ENCODE data around the gene SWT1. TPM values are rescaled to one million over a fixed set of nuclear protein-coding genes. Genes with fewer than 3 reads are reported as not detected.

SWT1 gene, protein sequence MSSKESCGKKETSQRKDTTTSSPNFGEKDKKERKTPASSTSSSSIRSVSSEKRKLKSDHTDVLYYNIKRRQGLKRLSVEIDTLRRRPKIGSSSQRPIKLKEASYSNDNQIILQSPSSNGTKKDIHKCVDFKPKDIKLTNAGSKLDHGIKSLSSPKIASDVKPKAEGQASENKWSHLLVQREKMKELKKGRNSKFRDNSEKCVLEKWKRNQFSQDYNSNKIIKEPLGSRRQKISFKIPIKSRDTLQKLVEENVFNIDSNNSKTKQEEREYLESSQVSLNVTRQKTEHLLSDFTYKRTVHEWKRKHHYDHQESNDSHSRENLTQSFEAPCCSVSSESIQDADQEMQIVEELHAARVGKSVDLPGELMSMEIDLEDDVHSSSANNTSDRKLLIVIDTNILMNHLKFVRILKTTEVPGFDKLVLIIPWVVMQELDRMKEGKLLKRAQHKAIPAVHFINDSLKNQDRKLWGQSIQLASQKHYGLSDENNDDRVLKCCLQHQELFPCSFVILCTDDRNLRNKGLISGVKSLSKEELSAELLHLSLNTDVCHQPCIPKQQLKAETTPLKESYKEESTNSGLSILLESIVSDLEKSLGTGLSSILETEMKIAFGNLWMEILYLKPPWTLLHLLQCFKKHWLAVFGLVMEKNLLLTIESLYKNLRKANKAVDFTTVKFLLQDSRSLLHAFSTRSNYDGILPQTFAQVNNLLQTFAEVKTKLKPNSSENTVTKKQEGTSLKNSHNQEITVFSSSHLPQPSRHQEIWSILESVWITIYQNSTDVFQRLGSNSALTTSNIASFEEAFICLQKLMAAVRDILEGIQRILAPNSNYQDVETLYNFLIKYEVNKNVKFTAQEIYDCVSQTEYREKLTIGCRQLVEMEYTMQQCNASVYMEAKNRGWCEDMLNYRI
- total RNA-seq: 3.9 and 4.0 TPM in 2 replicates

DNA sequence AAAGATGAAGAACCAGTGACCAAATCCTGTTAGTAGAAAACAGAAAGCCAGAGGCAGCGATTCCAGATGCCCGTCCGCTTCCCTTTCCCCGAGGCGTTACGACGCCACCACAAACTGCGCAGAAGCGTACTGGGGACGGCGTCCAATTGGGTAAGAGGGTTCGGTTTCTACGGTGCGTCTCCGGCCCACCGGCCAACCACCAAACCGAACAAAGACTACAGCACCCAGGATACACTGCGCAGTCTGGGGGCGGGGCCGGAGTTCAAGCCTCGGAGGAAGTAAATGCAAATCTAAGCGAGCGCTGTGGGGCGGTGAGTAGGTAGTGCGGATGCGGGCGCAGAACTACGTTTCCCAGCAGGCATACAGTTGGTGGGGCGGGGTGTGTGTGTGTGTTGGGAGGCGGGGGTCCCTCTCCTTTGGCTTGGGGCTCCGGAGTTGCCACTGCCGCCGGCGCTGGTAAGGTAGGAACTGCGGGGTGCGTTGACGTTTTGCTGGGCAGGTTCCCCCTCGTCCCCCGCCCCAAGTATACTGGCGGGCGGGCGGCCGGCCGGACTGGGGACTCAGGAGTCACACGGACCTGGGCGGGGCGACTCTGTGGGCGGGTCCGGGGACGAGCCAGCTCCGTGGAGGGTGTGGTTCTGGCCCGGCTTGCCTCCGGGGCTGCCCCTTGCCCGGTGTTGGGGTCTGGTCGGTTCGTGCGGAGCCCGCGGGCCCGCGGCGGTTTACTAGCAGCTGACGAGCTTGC, at the start of gene SWT1, which contains the start of gene TRMT1L:
Gene SWT1 (plus strand): TSS at position 314 of the 745 bp plus-strand sequence. CDS start 3,675 bp downstream, outside the sequence.
Gene TRMT1L (minus strand): TSS at position 100 of the 745 bp plus-strand sequence. CDS start 241 bp downstream, outside the sequence.
- peak; percentile 88 for DNase-seq (ENCODE audit: extremely low read depth, low read depth, low spot score)

DNA sequence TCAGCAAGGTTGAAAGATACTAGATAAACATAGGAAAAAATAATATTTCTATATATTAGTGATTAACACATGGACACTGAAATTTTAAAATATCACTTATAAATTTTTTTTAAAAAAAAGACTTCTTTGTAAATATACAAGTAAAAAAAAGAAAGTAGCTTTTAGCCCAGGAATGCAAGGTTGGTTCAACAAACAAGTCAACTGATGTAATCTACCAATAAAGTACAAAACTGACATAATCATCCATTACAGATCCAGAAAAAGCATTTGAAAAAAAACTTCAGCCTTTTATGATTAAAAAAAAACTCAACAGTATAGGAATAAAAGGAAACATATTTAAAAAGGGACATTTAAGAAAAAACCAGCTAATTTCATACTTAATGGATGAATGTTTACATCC, 48.6 kb upstream of the SWT1 start:
- DNase-seq (ENCODE audit: extremely low read depth, low read depth, low spot score): no peak

DNA sequence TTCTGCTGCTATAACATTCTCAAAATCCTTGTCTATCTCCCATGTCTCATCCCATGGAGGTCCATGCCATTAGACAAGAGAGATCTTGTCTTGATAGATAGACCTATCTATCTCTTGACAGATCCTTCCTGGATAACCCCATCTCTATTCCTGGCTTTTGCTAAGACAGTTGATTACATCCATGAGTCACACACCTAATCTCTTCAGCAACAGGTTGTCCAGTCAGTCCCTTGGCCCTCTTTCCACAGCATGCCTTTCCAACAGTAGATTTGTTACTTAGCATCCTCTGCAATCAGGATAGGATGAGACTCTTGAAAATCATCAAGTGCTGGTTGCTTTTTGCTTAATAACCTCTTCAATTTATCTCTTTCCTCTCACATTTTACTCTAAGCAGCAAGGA, 46.8 kb upstream of the SWT1 start:
- no peak for DNase-seq (ENCODE audit: extremely low read depth, low read depth, low spot score)

DNA sequence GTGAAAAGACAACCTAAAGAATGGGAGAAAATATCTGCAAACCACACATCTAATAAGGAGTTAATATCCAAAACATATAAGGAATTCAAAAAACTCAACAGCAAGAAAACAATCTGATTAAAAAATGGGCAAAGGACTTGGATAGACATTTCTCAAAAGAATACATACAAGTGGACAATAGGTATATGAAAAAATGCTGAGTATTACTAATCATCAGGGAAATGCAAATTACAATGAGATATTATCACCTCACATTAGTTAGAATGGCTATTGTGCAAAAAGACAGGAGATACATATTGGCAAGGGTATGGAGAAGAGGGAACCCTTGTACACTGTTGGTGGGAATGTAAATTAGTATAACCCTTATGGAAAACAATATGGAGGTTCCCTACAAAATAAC, 45.1 kb upstream of the SWT1 start:
- no peak for DNase-seq (ENCODE audit: extremely low read depth, low read depth, low spot score)

DNA sequence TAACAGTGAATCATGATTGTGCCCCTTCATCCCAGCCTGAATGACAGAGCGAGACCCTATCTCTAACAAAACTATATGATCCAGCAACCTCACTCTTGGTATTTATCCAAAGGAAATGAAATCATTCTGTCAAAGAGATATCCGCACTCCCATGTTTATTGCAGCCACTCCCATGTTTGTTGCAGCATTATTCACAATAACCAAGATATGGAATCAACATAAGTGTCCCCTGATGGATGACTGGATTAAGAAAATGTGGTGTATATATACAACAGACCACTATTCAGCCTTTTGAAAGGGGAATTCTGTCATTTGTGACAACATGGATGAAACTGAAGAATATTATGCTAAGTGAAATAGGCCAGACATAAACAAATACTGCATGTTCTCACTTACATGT, 44.6 kb upstream of the SWT1 start:
- no peak for DNase-seq (ENCODE audit: extremely low read depth, low read depth, low spot score)

DNA sequence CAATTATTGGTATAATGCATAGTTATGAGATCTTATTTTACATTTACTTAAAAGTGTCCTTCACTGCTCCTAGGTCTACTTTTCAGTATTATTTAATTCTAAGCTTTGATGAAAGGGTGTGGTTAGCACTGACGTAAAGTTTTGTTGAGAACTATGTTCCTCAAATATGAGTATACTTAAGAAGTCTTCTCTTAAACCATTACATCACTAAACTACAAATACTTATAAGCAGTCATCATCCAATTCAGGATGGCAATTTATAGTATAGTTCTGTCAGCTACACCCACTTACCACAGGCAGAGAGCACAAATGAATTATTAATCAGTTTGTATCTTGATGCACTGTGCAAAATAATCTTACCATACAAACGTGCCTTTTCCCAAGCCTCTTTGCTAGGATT, 27.3 kb upstream of the SWT1 start:
- DNase-seq (ENCODE audit: extremely low read depth, low read depth, low spot score): no peak

DNA sequence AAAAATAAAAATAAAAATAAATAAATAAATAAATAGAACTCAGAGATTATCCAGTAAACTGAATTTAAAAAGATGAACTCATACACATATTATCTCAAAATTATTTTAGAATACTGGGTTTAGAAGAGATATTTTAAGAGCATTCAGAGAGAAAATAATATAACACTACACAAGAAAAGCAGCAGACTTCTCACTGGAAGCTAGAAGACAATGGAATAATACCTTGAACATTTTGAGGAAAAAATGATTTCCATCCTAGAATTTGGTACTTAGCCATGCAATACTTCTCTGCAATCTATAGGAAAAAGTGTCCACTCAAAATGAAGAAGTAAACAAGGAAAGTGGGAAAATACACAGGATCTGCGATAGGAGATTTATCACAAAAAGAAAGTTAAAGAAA, 24.4 kb upstream of the SWT1 start:
- DNase-seq (ENCODE audit: extremely low read depth, low read depth, low spot score): no peak

DNA sequence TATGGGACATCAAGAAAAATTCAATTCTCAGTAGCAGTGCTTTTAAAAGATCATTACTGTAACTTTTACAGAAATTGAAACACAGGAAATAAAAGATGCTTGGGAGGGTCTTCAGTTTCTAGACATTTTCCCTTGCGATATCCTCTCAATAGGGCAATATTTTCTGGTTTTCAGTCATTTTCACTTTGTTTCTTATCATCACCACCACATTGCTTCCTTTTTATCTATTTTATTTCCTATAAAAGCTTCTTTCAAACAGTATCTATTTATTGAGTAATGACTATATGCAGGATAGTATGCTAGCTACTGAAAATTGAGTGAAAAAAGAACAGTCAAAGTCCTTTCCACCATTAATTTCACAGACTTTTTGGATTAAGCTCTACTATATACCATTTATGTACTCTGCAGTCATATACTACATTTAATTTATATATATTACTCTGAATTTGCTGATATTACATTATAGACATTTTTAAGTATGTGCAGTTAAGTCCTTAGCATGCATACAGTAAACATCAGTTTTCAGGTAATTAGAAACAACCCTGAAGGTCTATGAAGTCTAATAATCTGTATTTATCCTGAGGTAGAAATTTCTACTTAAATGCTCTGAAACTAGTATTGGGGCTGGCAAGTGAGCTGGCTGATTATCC, 18.9 kb upstream of the SWT1 start:
- no peak for DNase-seq (ENCODE audit: extremely low read depth, low read depth, low spot score)

DNA sequence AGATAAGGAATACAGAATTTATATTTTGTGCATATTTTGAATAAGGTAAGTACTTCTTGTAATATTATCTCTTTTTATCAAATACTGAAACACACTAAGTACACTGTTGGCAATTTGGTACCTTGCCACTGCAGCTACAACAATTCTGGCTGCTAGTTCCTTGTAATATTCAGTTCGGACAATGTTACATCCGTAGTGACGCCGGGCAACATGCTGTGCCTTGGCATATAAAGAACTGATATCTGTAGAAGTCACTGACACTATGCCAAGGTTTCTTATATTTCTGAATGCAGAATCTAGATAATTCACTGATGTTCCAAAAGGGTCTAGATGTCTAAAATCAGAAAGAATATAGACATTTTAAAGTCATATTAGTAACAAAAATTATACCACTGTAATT, 17.7 kb upstream of the SWT1 start:
- no peak for DNase-seq (ENCODE audit: extremely low read depth, low read depth, low spot score)

DNA sequence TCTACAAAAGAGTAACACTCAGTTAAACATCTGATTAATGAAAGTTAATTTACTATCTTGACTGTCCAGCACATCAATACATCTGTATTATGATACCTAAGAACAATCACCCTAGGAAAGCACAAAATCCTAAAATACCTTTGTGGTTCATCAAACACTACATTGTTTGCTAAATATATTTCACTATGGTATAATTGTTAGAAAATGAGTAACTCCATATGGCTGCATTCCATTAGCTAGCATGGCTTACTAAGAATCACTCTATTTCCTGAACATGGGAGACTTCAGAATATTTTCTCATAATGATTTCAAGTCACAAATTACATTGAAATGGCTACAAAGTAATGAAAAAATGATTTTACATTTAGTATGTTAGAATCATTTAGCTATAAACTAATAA, 12.7 kb upstream of the SWT1 start:
- DNase-seq (ENCODE audit: extremely low read depth, low read depth, low spot score): no peak

DNA sequence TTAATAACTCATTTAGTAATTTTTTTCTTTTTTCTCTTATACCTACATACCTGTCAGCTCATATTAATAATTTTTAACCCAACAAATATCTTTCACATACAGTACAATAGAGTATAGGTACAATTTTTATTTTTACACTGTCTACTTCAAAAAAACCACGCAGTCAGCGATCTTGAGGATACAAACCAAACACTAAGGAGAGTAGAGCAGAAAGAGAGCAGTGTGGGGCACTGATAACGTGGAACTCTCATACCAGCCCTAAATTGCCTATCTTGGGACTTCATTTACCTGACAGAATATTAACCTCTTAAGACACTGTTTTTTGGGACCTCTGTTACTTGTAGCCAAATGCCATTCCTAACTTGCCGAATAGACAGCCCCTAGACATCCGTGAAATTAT, 5.8 kb upstream of the SWT1 start:
- no peak for DNase-seq (ENCODE audit: extremely low read depth, low read depth, low spot score)

DNA sequence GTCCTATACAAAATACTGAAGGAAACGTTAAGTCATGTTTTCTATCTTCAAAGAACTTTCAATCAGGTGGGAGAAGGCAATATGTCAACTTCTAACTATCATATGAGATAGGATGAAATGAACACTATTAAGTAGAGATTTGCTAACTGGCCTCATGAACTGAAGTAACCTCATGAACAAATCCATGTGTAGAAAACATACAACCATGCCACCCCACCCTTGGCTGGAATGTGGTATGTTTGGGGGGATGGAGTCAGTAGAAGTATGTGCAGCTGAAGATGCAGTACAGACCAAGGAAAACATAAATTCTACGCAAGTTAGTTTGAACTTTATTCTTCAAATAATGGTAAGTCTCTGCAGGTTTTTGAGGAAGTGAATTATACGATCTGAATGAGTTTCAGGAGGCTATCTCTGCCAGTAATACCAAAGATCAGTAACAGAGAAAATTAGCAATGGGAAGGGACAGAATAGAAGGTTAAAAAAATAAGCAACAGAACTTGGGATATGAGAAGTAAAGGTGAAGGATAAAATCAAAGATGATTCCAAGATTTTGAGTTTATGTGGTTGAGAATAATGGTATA, 4.7 kb upstream of the SWT1 start:
- no peak for DNase-seq (ENCODE audit: extremely low read depth, low read depth, low spot score)

DNA sequence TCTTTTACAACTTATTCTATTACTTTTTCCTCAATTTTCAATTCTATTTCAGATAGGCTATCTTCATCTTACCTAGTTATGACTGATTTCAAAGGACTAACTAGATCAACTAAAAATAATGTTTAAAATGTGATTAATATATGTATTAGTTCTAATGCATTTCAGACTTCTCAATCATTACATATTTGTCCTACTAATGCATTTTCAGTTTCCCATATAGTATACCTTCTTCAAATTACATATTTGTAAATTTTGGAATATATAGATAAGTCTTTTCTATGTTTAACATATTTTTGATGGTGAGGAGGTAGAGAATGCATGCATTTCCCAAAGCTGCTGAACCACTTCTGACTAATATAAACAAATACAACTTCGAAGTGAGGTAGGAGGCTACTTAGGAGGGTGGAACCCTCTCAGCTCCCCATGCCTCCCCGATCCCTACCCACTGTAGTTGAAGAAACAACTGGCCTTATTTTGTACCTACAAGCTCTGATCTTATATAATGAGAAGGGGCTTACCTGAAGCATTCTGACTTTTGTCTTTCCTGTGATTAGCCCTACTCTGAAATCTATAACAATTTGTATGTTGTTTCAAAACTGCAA, 2.0 kb upstream of the SWT1 start:
- DNase-seq (ENCODE audit: extremely low read depth, low read depth, low spot score): no peak

DNA sequence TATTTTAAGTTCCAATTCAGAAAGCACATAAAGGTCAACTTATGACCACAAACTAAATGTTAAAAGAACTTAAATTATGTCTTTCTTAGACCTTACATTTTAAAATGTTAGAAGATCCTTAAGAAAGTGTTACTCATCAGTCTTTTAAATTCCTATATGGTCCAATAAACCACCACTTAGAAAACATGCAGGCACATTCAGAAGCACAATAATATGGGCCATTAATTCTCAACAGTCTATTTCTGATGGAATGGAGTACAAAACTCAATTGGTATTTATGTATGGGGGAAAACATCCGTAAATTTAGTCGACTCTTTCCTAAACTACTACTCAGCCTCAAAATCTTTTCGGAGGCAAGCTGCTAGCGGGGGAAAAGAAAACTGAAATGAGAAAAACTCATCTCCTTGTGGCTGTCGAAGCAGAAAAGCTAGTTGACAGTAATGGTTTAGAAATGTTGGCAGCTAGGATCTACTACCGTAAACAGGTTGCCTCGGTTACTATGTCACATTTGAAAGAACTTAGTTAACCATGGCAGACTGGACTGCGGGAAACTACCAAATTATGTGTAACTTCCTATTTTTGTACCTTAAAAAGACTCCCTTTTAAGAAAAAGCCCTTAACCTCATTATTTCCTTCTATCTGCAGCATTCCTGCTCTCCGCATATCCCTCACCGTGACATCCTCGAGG, 1.2 kb upstream of the SWT1 start:
- DNase-seq (ENCODE audit: extremely low read depth, low read depth, low spot score): no peak

DNA sequence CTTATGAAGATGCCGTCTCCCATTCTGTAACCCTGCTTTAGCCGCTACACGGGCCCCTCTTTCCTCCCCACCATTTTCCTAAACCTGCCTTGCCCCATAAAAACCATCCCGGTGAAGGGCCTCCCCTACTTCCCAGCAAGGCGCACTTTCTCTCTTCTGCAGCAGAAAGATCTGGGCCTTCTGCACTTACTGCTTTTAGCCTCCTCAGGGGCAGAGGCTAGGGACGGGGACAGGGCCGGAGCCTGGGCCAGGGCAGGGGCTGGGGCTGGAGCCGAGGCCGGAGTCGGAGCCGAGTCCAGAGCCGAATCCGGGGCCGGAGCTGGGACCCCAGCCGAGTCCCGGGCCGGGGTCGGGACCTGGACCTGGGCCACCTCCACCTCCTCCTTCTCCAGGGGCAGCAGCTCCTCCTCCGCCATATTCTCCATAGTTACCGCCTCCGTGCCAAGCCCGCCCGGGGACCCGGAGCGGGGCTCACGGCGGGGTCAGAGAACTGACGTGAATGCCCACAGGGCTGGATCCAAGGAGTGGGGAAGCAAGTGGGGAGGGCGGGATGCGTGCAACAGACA, 596 bp upstream of the SWT1 start:
- DNase-seq (ENCODE audit: extremely low read depth, low read depth, low spot score): no peak

DNA sequence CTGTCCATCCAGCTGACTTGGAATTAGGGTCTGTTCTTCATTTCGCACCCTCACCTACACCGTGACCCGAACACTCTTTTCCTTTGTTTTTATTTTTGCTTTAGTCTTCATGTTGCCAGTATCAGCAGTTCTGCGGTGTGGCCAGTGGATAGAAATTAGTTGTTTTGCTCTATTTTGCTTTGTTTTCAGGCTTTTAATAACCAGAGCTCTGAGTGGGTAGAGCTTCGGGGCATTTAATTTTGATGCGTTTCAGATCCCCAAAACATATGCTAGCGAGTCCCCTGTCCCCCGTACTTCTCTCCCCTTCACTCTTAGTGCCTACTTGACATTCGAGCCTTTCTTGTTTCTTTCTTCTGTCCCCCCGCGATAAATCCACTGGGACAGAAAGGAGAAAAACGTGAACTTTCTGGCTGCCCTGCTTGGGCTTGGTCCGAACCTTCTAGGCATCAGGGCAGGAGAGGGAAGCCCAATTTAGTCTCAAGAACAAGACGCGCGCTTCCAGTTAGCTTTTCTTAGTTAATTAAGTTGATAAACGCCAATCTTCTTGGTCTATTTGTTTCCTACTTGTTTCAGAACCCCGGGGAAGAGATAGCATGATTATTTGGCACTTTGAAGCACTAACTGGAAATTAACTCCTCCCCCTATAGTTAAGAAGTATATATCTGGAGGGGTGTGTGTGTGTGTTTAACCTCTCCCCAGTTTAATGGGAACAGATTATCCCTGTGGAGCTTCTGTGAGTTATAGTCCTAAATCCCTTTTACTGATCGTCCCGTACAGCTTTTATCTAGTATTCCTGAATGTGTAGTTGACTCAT, 839 bp downstream of the SWT1 start:
- DNase-seq (ENCODE audit: extremely low read depth, low read depth, low spot score): no peak

DNA sequence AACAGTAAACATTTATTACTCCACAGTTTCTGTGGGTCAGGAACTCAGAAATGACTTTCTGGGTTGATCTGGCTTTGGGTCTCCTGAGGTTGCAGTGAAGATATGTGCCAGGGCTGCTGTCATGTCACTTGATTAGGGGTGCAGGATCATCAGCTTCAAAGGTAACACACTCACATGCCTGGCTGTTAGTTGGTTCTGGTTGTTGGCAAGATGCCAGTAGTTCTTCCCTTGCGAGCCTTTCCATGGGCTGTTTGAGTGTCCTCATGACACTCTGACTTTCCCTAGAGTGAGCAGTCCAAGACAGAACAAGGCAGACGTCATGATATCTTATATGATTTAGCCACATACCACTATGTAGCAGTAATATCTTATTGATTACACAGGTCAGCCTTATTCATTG, 1.8 kb downstream of the SWT1 start:
- DNase-seq (ENCODE audit: extremely low read depth, low read depth, low spot score): no peak

DNA sequence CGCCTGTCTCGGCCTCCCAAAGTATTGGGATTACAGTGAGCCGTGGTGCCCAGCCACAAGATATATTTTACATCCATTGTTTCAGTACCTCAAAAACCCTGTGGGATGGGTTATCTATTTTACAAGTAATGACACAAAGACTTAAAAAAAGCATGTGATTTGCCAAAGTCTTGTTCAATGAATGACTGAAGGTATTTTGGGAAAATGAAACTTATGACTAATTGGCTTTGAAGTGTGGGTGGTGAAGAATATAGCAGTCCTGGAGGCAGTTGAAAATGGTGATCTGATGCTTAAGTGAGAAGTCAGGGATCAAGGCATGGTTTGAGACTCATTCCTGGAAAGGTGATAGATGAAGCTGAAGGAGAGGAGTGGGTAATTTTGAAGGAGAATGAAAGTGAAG, 3.0 kb downstream of the SWT1 start:
- no peak for DNase-seq (ENCODE audit: extremely low read depth, low read depth, low spot score)
